Esophagus squamous epithelium (tissue), 4 donors: Measurements from ENCODE around the gene KLHL17.

Experiments used
- POLR2A ChIP-seq, 4 donors: fragments of 450-650 bp; IDR thresholded peaks; one replicate each; pipeline ENCODE4 v1.6.1; 2017; ENCODE audit warnings: antibody characterized with exemption in 4 of 4, mild to moderate bottlenecking in 4 of 4, moderate library complexity in 3 of 4
- TF ChIP-seq, protein P1 (sequence below), 6 experiments: fragments of 450-650 bp in 4 of 6; fragments of 200-600 bp in 2 of 6; sonication (generic) in 2 of 6; IDR thresholded peaks; one replicate each; pipeline ENCODE4 v1.5.1; 2016 to 2019; ENCODE audit warnings: antibody characterized with exemption in 6 of 6, mild to moderate bottlenecking in 4 of 6, moderate library complexity in 4 of 6

DNA sequence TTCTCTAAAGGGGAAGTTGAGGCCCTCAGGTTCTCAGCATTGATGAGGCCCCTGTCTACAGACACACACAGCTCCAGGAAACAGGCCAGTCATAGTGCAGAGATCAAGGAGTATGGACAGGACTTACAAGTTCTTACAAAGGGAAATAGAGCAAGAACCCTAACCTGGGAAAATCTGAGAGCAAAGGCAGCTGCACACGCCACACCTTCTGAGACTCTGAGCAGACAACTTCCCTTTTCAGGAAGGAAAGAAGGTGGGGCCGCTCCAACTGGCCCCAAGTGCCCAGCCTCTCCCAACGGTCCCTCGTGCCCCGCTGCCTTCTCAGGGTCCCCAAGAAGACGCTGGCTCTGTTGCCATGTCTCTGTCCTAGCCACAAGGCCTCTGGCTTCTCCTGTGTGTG lies 4.9 kb upstream of the KLHL17 start:
- no peak for TF ChIP-seq POLR2A (IDR thresholded peaks at IDR 0.05)
- TF ChIP-seq, protein P1, sequence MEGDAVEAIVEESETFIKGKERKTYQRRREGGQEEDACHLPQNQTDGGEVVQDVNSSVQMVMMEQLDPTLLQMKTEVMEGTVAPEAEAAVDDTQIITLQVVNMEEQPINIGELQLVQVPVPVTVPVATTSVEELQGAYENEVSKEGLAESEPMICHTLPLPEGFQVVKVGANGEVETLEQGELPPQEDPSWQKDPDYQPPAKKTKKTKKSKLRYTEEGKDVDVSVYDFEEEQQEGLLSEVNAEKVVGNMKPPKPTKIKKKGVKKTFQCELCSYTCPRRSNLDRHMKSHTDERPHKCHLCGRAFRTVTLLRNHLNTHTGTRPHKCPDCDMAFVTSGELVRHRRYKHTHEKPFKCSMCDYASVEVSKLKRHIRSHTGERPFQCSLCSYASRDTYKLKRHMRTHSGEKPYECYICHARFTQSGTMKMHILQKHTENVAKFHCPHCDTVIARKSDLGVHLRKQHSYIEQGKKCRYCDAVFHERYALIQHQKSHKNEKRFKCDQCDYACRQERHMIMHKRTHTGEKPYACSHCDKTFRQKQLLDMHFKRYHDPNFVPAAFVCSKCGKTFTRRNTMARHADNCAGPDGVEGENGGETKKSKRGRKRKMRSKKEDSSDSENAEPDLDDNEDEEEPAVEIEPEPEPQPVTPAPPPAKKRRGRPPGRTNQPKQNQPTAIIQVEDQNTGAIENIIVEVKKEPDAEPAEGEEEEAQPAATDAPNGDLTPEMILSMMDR (IDR thresholded peaks at IDR 0.05) = no peak
